DMS 273 (cell line): ENCODE results near the gene CEMIP.

Source experiments
- DNase-seq: peaks from one replicate; lab custom pipeline; 2025; ENCODE audit not compliant: unreplicated experiment; lab: John Stamatoyannopoulos, UW

Gene CEMIP

DNA sequence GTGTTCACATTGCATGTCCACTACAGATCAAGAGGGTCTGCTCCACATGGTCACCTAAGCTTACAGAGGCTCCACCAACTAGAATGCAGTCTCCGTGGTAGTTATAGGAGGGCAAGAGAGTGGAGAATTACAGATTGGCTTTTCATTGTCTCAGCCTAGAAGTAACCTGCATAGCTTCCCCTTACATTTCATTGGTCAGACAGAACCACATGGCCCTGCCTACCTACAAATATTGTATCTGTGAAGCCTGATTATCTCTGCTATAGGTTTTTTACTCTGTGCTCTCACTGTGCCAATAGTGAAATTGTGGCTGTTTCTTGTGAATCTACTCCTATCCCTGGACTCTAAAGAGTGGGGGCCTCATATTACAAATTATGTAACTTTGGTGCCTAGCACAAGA, 219.1 kb downstream of the CEMIP start:
- no peak for DNase-seq

- no peak for DNase-seq
Measured at GRCh38 chr15:80999623-81000036, 220.5 kb downstream of the CEMIP start.

DNA sequence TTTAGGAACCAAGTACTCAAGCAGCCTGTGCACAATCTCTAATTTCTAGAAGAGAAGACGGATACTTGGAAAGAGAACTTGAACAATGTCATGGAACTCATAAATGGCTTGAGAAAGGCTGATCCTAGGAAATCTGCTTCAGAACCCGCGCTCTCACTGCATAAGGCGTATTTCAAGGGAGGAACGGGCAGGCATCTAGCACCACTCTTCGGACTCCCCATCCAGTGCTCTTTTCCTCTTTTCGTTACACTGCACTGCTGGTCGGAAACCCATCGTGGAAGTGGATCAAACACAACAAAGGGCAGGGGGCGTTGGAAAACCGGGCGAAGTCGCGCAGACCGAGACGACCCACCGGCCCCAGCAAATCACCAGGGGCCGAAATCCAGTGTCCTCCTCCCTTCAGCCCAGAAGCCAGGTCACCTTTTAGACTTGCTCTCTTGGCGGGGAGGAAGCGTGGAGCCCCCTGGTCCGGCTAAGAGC, 221.0 kb downstream of the CEMIP start:
- no peak for DNase-seq

GRCh38 chr15:81000624-81001151, 221.5 kb downstream of the CEMIP start, which contains the start of gene TLNRD1:
Gene TLNRD1, plus strand, starts transcription at chr15:81000923. Its CDS starts 1,349 bp downstream, at chr15:81002272.
- peak; percentile 91 for DNase-seq
